Measurements from ENCODE around the gene GPR68.

- TF ChIP-seq CTCF (IDR thresholded peaks at IDR 0.05; ENCODE audit: low read depth, low read length) (no peak), EZH2phosphoT487 (IDR thresholded peaks at IDR 0.05; ENCODE audit: low read depth) (no peak)
Measured at GRCh38 chr14:91220581-91221000, 23.9 kb downstream of the GPR68 start.

Measured in OCI-LY3 (cell line).